Measurements from ENCODE around the gene DENND1A.

DNA sequence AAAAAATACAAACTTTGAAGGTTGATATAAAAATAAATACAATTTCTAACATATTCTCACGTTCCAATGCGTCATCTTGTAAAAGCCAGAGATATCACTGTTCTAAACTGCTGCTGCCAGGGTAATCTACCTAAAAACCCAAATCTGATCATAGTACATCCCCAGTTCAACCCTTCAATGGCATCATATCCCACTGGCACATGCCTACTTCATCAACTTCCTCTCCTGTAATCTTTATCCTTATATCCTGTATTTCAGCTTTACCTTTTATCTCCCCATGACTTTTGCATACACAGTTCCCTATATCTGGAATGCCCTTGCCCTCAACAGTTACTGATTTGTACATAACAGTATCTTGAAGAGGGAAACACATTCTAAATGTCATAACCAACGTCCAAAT, 7.5 kb downstream of the DENND1A start:
- TF ChIP-seq EZH2 (IDR thresholded peaks at IDR 0.05; ENCODE audit: low read depth, unreplicated experiment), result no peak
- TF ChIP-seq, protein P1, sequence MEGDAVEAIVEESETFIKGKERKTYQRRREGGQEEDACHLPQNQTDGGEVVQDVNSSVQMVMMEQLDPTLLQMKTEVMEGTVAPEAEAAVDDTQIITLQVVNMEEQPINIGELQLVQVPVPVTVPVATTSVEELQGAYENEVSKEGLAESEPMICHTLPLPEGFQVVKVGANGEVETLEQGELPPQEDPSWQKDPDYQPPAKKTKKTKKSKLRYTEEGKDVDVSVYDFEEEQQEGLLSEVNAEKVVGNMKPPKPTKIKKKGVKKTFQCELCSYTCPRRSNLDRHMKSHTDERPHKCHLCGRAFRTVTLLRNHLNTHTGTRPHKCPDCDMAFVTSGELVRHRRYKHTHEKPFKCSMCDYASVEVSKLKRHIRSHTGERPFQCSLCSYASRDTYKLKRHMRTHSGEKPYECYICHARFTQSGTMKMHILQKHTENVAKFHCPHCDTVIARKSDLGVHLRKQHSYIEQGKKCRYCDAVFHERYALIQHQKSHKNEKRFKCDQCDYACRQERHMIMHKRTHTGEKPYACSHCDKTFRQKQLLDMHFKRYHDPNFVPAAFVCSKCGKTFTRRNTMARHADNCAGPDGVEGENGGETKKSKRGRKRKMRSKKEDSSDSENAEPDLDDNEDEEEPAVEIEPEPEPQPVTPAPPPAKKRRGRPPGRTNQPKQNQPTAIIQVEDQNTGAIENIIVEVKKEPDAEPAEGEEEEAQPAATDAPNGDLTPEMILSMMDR (conservative IDR thresholded peaks at IDR 0.05; ENCODE audit: low read depth in 2 of 2), result no peak
- TF ChIP-seq POLR2AphosphoS5 (IDR thresholded peaks at IDR 0.05; ENCODE audit: low read depth), result no peak
